ENCODE measurements around the gene COMP. TPM values are rescaled to one million over a fixed set of nuclear protein-coding genes. Genes with fewer than 3 reads are reported as not detected.
"Not testable (repeated sequence)": the region's sequence is repeated elsewhere in the genome, so short reads cannot be mapped to it uniquely, and the experiment has no call there.

The COMP gene
- total RNA-seq, 6 donors from 2014 or later: 1.8 to 8.5 (median 4.3) TPM; not detected in 2

DNA sequence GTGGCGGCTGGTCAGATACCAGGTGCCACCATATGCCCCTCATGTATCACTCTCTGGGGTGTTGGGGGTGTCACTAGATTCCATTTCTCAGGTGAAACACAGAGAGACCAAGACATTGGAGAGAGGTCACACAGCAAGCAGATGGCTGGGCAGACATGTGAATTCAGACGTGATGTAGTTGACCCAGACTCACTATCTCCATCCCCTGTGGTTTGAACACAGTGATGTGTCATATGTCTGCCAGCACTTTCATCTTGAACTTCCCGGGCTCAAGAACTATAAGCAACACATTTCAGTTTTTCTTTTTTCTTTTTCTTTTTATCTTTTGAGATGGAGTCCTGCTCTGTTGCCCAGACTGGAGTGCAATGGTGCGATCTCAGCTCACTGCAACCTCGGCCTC is 24.6 kb upstream of the COMP start:
- Histone ChIP-seq H3K4me3 (no peak overlapping the region), H3K27me3 (no peaks in the 10 kb centered on the region), H3K27ac (no peak overlapping the region), H3K36me3 (no peaks in the 10 kb centered on the region), H3K9me3 (no peaks in the 10 kb centered on the region), H3K4me1 (no peaks in the 10 kb centered on the region)
- ATAC-seq (ENCODE audit: low FRiP score in 2 of 2) (no peak), DNase-seq (no peak)
- TF ChIP-seq POLR2A (IDR thresholded peaks at IDR 0.05): no peak
- no peak for TF ChIP-seq POLR2AphosphoS5 (IDR thresholded peaks at IDR 0.05)
- TF ChIP-seq EP300 (IDR thresholded peaks at IDR 0.05): no peak
- TF ChIP-seq, protein P1, sequence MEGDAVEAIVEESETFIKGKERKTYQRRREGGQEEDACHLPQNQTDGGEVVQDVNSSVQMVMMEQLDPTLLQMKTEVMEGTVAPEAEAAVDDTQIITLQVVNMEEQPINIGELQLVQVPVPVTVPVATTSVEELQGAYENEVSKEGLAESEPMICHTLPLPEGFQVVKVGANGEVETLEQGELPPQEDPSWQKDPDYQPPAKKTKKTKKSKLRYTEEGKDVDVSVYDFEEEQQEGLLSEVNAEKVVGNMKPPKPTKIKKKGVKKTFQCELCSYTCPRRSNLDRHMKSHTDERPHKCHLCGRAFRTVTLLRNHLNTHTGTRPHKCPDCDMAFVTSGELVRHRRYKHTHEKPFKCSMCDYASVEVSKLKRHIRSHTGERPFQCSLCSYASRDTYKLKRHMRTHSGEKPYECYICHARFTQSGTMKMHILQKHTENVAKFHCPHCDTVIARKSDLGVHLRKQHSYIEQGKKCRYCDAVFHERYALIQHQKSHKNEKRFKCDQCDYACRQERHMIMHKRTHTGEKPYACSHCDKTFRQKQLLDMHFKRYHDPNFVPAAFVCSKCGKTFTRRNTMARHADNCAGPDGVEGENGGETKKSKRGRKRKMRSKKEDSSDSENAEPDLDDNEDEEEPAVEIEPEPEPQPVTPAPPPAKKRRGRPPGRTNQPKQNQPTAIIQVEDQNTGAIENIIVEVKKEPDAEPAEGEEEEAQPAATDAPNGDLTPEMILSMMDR (IDR thresholded peaks at IDR 0.05): no peak
- WGBS, 2 donors: 82 to 88% methylated on average over 5 of the region's 5 CpGs

DNA sequence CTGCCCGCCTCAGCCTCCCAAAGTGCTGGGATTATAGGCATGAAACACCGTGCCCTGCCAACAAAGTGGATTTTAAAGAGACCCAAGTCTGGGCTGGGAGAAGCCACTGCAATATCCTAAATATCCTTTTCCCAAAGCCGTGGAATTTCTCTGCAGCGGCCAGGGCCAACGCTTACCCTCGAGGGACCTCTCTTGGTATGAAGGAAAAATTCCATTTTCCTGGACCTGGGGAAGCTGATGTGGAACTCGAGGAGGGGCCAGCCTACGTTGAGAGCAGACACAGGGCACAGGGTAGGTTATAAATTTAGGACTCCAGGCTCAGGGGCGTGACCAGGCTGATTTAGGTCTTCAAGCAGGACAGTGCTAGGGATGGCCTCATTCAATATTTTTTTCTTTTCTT is 23.0 kb upstream of the COMP start:
- Histone ChIP-seq H3K4me3 (no peak overlapping the region), H3K9me3 (no peaks in the 10 kb centered on the region), H3K36me3 (no peaks in the 10 kb centered on the region), H3K4me1 (peaks cover 0 to 7% (median 4%) of the 10 kb centered on the region in 4 donors), H3K27me3 (no peaks in the 10 kb centered on the region), H3K27ac (no peak overlapping the region)
- TF ChIP-seq EP300 (IDR thresholded peaks at IDR 0.05) (no peak), POLR2AphosphoS5 (IDR thresholded peaks at IDR 0.05) (no peak), POLR2A (IDR thresholded peaks at IDR 0.05) (no peak)
- TF ChIP-seq, protein P1 (IDR thresholded peaks at IDR 0.05): no peak
- no peak for DNase-seq
- 57 to 77% methylated on average over 9 of the region's 9 CpGs for WGBS, 2 donors
- ATAC-seq (ENCODE audit: low FRiP score in 2 of 2): peak in 1 of 2 donors; percentile 52

DNA sequence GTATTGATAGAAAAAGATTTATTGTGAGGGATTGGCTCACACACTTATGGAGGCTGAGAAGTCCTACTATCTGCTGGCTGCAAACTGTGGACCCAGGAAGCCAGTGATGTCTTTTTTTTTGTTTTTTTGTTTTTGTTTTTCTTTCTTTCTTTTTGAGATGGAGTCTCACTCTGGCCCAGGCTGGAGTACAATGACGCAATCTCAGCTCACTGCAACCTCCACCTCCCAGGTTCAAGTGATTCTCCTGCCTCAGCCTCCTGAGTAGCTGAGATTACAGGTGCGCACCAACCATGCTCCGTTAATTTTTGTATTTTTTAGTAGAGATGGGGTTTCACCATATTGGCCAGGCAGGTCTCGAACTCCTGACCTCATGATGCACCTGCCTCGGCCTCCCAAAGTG is 20.5 kb upstream of the COMP start:
- WGBS, 2 donors: 94 to 96% methylated on average over 5 of the region's 5 CpGs
- not testable (repeated sequence) for H3K27me3 ChIP-seq; ATAC-seq (ENCODE audit: low FRiP score in 2 of 2); H3K9me3 ChIP-seq; H3K27ac ChIP-seq; H3K4me3 ChIP-seq; H3K4me1 ChIP-seq; H3K36me3 ChIP-seq; DNase-seq

DNA sequence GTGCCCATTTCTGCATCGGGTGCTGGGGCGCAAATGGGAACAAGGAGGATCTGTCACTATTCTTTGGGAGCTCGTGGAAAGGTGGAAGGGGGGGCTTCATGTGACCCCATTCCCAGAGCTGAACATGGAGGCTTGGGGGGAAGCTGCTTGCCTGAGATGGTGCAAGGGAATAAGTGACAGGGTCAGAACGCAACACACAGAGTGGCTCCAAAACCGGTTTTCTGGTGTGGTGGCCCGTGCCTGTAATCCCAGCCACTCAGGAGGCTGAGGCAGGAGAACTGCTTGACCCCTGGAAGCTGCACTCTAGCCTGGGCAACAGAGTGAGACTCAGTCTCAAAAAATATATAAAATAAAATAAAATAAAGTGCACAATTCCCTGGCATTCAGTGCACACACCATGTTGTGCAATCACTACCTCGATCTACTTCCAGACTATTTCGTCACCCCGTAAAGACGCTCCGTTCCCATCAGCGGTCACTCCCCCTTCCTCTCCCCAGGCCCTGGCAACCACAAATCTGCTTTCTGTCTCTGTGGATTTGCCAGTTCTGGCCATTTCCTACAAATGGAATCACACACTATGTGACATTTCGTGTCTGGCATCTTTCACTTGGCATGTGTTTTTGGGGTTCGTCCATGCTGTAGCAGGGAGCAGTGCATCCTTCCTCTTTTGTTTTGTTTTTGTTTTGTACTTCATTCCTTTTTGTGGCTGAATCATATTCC is 18.2 kb upstream of the COMP start:
- peak in 1 of 2 donors; percentile 80 for DNase-seq
- Histone ChIP-seq H3K36me3 (no peaks in the 10 kb centered on the region), H3K4me1 (peaks cover 0 to 9% (median 5%) of the 10 kb centered on the region in 4 donors), H3K27ac (peak overlapping the region in 2 of 4 donors; percentile 6 to 27), H3K9me3 (no peaks in the 10 kb centered on the region), H3K27me3 (no peaks in the 10 kb centered on the region), H3K4me3 (no peak overlapping the region)
- ATAC-seq (ENCODE audit: low FRiP score in 2 of 2): peak; percentile 31 to 87
- peak in 2 of 4 donors; percentile 28 to 47 for TF ChIP-seq EP300 (IDR thresholded peaks at IDR 0.05)
- TF ChIP-seq POLR2AphosphoS5 (IDR thresholded peaks at IDR 0.05): peak; percentile 52 to 72
- TF ChIP-seq POLR2A (IDR thresholded peaks at IDR 0.05): no peak
- whole genome bisulfite sequencing, 2 donors: 33 to 43% methylated on average over 14 of the region's 14 CpGs

DNA sequence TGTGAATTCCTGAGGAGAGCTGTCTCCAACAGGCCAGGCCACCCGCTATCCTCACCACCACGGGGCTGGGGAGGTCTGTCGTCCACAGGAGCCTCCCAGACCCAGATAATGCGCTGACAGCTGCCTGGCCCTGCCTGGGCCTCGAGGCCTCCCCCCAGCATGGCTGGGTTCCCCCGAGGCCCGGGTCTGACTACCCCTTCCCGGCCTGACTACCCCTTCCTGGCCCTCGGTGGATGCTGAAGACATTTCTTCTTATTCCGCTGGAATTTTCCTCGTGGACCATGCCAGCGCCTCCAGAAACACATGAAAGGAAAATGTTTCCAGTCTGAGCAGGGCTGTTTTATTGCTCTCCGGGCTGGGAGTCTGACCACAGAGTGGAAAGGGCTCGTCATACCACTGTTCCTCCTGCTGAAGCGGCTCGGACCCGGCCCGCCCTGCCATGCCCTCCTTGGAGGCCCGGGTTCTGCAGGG is 16.8 kb upstream of the COMP start:
- peak in 1 of 2 donors; percentile 65 for ATAC-seq (ENCODE audit: low FRiP score in 2 of 2)
- Histone ChIP-seq H3K9me3 (no peaks in the 10 kb centered on the region), H3K36me3 (no peaks in the 10 kb centered on the region), H3K4me1 (peaks cover 0 to 9% (median 5%) of the 10 kb centered on the region in 4 donors), H3K27ac (peak overlapping the region in 1 of 4 donors; percentile 28), H3K4me3 (no peak overlapping the region), H3K27me3 (no peaks in the 10 kb centered on the region)
- no peak for DNase-seq
- TF ChIP-seq POLR2AphosphoS5 (IDR thresholded peaks at IDR 0.05) (no peak), EP300 (IDR thresholded peaks at IDR 0.05) (no peak), POLR2A (IDR thresholded peaks at IDR 0.05) (no peak)
- TF ChIP-seq, protein P1 (IDR thresholded peaks at IDR 0.05): no peak
- 85 to 87% methylated on average over 18 to 19 of the region's 19 CpGs for WGBS, 2 donors

DNA sequence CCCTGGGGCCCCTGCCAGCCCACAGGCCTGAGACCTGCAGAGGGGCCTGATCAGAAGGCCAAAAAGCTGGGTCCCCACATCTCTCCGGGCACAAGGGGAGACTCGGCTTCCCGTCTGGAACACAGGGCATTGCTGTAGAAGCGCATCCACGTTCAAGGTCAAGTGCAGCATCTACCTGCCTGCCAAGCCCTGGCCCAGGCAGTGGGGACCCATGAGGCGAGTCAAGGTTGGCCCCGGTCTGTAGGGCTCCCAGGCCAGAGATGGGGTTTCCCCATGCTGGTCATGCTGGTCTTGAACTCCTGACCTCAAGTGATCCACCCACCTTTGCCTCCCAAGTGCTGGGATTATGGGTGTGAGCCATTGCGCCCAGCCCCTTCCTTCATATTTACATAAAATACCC is 13.5 kb upstream of the COMP start:
- Histone ChIP-seq H3K36me3 (no peaks in the 10 kb centered on the region), H3K4me1 (peaks cover 0 to 7% (median 5%) of the 10 kb centered on the region in 4 donors), H3K27ac (no peak overlapping the region), H3K9me3 (no peaks in the 10 kb centered on the region), H3K27me3 (no peaks in the 10 kb centered on the region), H3K4me3 (no peak overlapping the region)
- DNase-seq: no peak
- no peak for ATAC-seq (ENCODE audit: low FRiP score in 2 of 2)
- TF ChIP-seq EP300 (IDR thresholded peaks at IDR 0.05) (no peak), POLR2AphosphoS5 (IDR thresholded peaks at IDR 0.05) (no peak)
- WGBS, 2 donors: 85 to 100% methylated on average over 2 to 8 of the region's 8 CpGs
